Activated naive CD8-positive, alpha-beta T cell (primary cell): ENCODE results near the gene GAB2.

Source experiments
- H3K27ac Mint-ChIP-seq: one replicate; pipeline ENCODE4 v1.8.0; 2021; ENCODE audit warnings: mixed read lengths
- H3K27me3 Mint-ChIP-seq: one replicate; pipeline ENCODE4 v1.8.0; 2021; ENCODE audit warnings: mixed read lengths
- H3K36me3 Mint-ChIP-seq: one replicate; pipeline ENCODE4 v1.8.0; 2021; ENCODE audit warnings: mixed read lengths
- H3K4me1 Mint-ChIP-seq: one replicate; pipeline ENCODE4 v1.8.0; 2021; ENCODE audit warnings: low read depth, mixed read lengths
- H3K4me3 Mint-ChIP-seq: one replicate; pipeline ENCODE4 v1.8.0; 2021; ENCODE audit warnings: mild to moderate bottlenecking, mixed read lengths
- H3K9me3 Mint-ChIP-seq: one replicate; pipeline ENCODE4 v1.8.0; 2021; ENCODE audit warnings: low read depth, mixed read lengths

Gene GAB2

GRCh38 chr11:78398715-78399114 is 18.9 kb downstream of the GAB2 start:
- H3K27ac Mint-ChIP-seq: no peak overlapping the region
- peaks cover 3% of the 10 kb centered on the region for H3K4me1 Mint-ChIP-seq
- H3K36me3 Mint-ChIP-seq: no peaks in the 10 kb centered on the region
- H3K27me3 Mint-ChIP-seq: no peaks in the 10 kb centered on the region
- H3K4me3 Mint-ChIP-seq: no peak overlapping the region
- no peaks in the 10 kb centered on the region for H3K9me3 Mint-ChIP-seq

- Mint-ChIP-seq H3K9me3 (no peaks in the 10 kb centered on the region), H3K27ac (no peak overlapping the region), H3K36me3 (no peaks in the 10 kb centered on the region), H3K4me3 (no peak overlapping the region), H3K4me1 (peaks cover 6% of the 10 kb centered on the region), H3K27me3 (no peaks in the 10 kb centered on the region)
These were observed 20.2 kb downstream of the GAB2 start for GRCh38 chr11:78397398-78397797.

- no peak overlapping the region for H3K4me3 Mint-ChIP-seq
- H3K9me3 Mint-ChIP-seq: no peaks in the 10 kb centered on the region
- peaks cover 6% of the 10 kb centered on the region for H3K4me1 Mint-ChIP-seq
- H3K36me3 Mint-ChIP-seq: peaks cover 6% of the 10 kb centered on the region
- no peaks in the 10 kb centered on the region for H3K27me3 Mint-ChIP-seq
- H3K27ac Mint-ChIP-seq: no peak overlapping the region
These were observed 22.0 kb downstream of the GAB2 start for GRCh38 chr11:78395597-78395996.

- no peaks in the 10 kb centered on the region for H3K9me3 Mint-ChIP-seq
- peaks cover 6% of the 10 kb centered on the region for H3K4me1 Mint-ChIP-seq
- H3K36me3 Mint-ChIP-seq: peaks cover 8% of the 10 kb centered on the region
- no peak overlapping the region for H3K4me3 Mint-ChIP-seq
- H3K27ac Mint-ChIP-seq: no peak overlapping the region
- H3K27me3 Mint-ChIP-seq: no peaks in the 10 kb centered on the region
These were observed 24.8 kb downstream of the GAB2 start for GRCh38 chr11:78392854-78393253.

- H3K27ac Mint-ChIP-seq: no peak overlapping the region
These were observed 26.2 kb downstream of the GAB2 start for GRCh38 chr11:78391424-78391823.

DNA sequence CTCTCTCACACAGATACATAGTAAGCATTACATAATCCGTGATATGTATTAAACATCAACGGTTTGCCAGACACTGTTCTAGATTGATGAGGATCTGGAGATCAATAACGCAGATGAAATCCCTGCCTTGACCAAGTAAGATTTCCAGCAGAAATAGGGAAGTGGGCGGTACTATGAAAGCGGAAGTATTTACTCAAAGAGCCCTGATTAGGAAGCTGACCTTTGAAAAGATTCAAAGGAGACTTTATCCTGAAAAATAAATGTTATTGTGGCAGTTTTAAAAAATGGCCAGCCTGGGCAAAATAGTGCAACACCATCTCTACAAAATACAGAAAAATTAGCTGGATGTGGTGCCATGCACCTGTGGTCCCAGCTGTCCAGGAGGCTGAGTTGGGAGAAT is 26.8 kb downstream of the GAB2 start:
- Mint-ChIP-seq H3K9me3 (peaks cover 2% of the 10 kb centered on the region), H3K36me3 (peaks cover 10% of the 10 kb centered on the region), H3K4me3 (no peak overlapping the region), H3K4me1 (peaks cover 3% of the 10 kb centered on the region), H3K27ac (no peak overlapping the region), H3K27me3 (no peaks in the 10 kb centered on the region)

More at GRCh38 chr11:78391424-78391823, 26.2 kb downstream of the GAB2 start:
- Mint-ChIP-seq H3K9me3 (no peaks in the 10 kb centered on the region), H3K4me1 (peaks cover 3% of the 10 kb centered on the region), H3K4me3 (no peak overlapping the region), H3K27me3 (no peaks in the 10 kb centered on the region), H3K36me3 (peaks cover 10% of the 10 kb centered on the region)

DNA sequence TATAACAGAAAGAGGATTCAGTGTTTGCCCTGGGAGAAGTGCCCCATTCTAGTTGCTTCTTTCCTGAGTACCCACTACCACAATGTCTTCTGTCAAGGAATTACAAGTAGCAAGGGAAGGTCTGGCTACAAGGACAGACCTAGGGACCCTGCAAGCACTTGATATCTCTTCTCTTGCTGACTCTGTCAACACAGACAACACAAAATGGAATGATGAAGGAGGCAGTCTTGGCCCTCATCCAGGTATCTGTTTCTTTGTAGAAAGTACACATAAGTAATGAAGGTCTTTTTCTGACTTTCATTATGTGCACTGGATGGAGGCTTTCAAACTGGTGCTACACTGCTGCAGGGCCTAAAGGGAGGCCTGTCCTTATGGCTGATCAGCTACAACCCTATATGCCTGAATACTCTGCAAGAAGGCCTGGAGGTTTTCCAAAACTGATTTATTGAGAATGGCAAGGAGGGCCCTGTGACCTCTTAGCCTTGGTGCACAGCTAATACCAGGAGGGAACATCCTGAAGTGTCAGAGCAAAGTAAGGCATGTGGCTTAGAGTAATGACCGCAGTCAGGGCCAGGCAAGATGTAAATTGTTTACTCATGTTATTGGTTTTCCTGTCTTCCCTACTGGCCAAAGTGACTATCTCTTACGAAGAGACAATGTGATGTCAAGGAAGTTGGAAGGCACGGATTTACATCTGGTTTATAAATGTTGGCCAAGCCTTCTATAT is 31.2 kb downstream of the GAB2 start:
- peaks cover 21% of the 10 kb centered on the region for H3K36me3 Mint-ChIP-seq
- H3K27ac Mint-ChIP-seq: no peak overlapping the region
- H3K27me3 Mint-ChIP-seq: peaks cover 2% of the 10 kb centered on the region
- no peaks in the 10 kb centered on the region for H3K4me1 Mint-ChIP-seq
- peaks cover 12% of the 10 kb centered on the region for H3K9me3 Mint-ChIP-seq
- no peak overlapping the region for H3K4me3 Mint-ChIP-seq

DNA sequence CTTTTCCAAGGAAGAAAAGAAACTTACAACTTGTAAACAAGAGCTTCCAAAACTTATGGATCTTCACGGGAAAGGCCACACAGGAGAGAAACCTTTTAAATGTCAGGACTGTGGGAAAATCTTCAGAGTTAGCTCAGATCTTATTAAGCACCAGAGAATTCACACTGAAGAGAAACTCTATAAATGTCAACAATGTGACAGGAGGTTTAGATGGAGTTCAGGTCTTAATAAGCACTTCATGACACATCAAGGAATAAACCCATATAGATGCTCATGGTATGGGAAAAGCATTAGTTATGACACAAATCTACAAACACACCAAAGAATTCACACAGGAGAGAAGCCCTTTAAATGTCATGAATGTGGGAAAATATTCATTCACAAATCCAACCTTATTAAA is 32.4 kb downstream of the GAB2 start:
- peaks cover 12% of the 10 kb centered on the region for H3K9me3 Mint-ChIP-seq

GRCh38 chr11:78384231-78384630 is 33.4 kb downstream of the GAB2 start:
- Mint-ChIP-seq H3K9me3 (peaks cover 12% of the 10 kb centered on the region), H3K36me3 (peaks cover 22% of the 10 kb centered on the region), H3K4me3 (no peak overlapping the region), H3K4me1 (peaks cover under 1% of the 10 kb centered on the region), H3K27me3 (peaks cover 2% of the 10 kb centered on the region), H3K27ac (no peak overlapping the region)

More for the DNA sequence above, 32.4 kb downstream of the GAB2 start:
- H3K27ac Mint-ChIP-seq: no peak overlapping the region
- peaks cover 18% of the 10 kb centered on the region for H3K36me3 Mint-ChIP-seq
- no peak overlapping the region for H3K4me3 Mint-ChIP-seq
- H3K27me3 Mint-ChIP-seq: peaks cover 2% of the 10 kb centered on the region
- no peaks in the 10 kb centered on the region for H3K4me1 Mint-ChIP-seq

DNA sequence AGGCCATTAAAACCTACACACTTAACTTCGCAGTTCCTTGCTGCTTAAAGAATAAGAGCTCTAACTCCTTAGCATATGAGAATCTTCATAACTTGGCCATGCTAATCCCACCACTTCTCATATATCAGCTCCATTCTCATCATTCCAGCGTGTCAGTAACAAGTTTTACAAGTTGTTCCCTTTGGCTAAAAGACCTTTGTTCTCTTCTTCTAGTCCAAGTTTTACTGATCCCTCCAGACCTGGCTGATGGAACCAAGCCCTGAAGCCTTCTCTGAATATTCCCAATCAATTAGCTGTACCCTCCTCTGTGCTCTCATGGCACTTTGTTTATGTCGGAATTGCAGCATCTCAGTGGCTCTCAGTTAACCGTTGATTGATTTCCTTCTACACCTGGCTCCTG is 35.8 kb downstream of the GAB2 start:
- H3K36me3 Mint-ChIP-seq: peaks cover 21% of the 10 kb centered on the region
- no peak overlapping the region for H3K4me3 Mint-ChIP-seq
- H3K9me3 Mint-ChIP-seq: peaks cover 12% of the 10 kb centered on the region
- no peak overlapping the region for H3K27ac Mint-ChIP-seq
- peaks cover 4% of the 10 kb centered on the region for H3K4me1 Mint-ChIP-seq
- H3K27me3 Mint-ChIP-seq: peaks cover 2% of the 10 kb centered on the region

DNA sequence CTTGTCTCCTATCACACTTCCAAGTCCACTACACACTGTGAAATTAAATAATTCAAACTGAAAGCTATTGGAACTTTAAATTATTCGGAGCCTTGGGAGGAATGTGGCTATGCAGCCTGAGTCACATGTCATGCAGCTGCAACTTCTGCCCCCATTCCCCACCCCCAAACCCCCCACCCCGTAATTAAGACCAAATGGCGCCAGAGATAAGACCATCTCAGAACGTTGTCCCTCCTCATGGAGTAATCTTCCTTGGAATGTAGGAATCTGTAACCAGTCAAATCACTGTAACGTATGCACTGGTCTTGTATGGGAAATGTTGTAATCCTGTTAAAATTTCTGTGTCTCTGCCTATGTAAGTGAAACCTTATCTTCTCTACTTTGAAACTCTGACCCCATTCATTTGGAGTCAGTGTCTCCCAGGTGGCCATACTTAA is 37.0 kb downstream of the GAB2 start:
- Mint-ChIP-seq H3K36me3 (peaks cover 22% of the 10 kb centered on the region), H3K27ac (no peak overlapping the region), H3K27me3 (peaks cover 2% of the 10 kb centered on the region), H3K9me3 (peaks cover 8% of the 10 kb centered on the region), H3K4me1 (peaks cover 4% of the 10 kb centered on the region), H3K4me3 (no peak overlapping the region)

GRCh38 chr11:78379039-78379670 is 38.5 kb downstream of the GAB2 start:
- Mint-ChIP-seq H3K27ac (no peak overlapping the region), H3K4me3 (no peak overlapping the region), H3K4me1 (peaks cover 4% of the 10 kb centered on the region), H3K36me3 (peaks cover 12% of the 10 kb centered on the region), H3K27me3 (peaks cover 2% of the 10 kb centered on the region), H3K9me3 (no peaks in the 10 kb centered on the region)

DNA sequence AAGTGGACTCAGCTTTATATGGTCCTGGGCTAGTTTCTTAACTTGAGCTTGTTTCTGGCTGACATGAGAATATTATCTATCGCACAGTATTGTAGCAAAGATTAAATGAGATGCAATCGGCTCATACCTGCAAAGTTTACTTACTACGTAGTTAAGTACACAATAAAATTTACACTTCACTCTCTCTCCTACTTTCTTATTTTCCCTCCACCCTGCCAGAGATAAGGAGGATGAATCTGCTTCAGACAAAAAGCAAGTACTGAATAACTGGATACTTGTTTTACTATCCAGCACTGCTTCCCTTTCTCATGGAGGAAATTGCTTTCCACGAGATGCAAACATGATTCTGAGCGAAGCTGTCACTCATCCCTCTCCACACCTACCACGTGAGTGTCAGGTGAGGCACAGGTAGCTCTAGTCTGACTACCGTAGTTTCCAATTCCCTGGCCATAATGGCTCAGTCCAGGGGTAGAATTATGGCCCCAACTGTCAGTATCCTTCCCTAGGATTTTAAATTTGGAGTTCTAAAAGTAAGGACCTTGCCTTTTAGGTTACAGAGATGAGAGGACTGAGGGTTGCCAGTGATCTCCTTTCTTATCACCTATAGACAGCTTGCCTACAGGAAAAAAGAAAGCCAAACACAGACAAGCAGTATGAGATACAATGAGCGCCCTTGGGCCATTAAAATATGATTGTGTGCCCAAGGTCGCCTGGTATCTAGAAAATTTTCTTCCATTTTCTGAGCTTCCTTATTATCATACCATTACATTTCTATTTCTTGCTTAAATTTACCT is 39.8 kb downstream of the GAB2 start:
- Mint-ChIP-seq H3K36me3 (peaks cover 8% of the 10 kb centered on the region), H3K27ac (no peak overlapping the region), H3K27me3 (peaks cover 2% of the 10 kb centered on the region), H3K4me1 (peaks cover 4% of the 10 kb centered on the region), H3K4me3 (no peak overlapping the region), H3K9me3 (no peaks in the 10 kb centered on the region)

- H3K4me1 Mint-ChIP-seq: peaks cover 4% of the 10 kb centered on the region
- no peak overlapping the region for H3K27ac Mint-ChIP-seq
- no peaks in the 10 kb centered on the region for H3K9me3 Mint-ChIP-seq
- H3K36me3 Mint-ChIP-seq: peaks cover 8% of the 10 kb centered on the region
- H3K4me3 Mint-ChIP-seq: no peak overlapping the region
- H3K27me3 Mint-ChIP-seq: no peaks in the 10 kb centered on the region
These were observed 40.8 kb downstream of the GAB2 start for GRCh38 chr11:78376858-78377257.

DNA sequence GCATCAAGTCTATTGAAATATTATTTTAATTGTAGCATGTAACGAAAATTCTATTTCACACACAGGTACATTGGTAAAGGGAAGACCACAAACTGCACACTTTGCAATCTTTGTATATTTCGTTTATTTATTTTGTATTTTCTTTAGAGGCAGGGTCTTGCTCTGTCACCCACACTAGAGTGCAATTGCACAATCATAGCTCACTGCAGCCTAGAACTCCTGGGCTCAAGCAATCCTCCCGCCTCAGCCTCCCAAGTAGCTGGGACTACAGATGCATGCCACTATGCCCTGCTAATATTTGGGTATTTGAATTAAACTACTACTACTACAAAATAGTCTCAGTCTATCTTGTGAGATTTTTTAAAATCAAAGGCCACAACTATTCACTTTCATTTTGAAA is 42.7 kb downstream of the GAB2 start:
- no peaks in the 10 kb centered on the region for H3K27me3 Mint-ChIP-seq
- H3K4me1 Mint-ChIP-seq: peaks cover 4% of the 10 kb centered on the region
- H3K36me3 Mint-ChIP-seq: peaks cover 10% of the 10 kb centered on the region
- no peak overlapping the region for H3K27ac Mint-ChIP-seq
- no peak overlapping the region for H3K4me3 Mint-ChIP-seq
- H3K9me3 Mint-ChIP-seq: no peaks in the 10 kb centered on the region
